KG1 (cell line): ENCODE data around the gene SLC4A2.

Experiments used
- DNase-seq: peaks from one replicate; lab custom pipeline; 2025; lab: John Stamatoyannopoulos, UW

SLC4A2 gene

DNA sequence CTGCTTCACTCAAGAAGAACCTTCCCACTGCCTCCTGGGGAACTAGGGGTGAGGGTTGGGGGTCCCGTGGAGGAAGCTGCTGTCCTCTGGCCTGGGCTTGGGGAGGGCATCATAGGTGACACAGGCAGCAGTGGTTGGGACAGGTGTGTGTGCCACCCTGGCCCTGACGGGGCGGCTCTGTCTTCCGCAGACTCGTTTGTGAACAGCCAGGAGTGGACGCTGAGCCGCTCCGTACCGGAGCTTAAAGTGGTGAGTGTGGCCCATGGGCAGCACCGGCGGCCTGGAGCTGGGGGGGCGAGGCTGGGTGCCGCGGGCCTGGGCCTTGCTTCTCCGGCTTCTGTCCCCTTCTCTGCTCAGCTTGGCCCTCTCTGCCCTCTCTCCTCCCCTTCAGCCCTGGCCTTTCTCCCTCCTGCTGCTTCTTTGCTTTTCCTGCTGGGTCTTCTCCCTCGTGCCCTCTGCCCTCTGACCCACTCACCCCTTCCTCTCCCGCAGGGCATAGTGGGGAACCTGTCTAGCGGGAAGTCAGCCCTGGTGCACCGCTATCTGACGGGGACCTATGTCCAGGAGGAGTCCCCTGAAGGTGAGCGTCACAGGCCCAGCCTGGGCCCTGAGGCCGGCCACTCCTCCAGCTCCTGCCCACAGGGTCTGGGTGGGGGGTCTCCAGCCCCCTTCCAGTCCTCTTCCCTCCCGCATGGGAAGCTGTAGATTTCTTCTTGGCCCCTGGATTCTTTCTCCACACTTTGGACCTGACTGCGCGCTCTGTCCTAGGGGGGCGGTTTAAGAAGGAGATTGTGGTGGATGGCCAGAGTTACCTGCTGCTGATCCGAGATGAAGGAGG lies 57.4 kb downstream of the SLC4A2 start:
- no peak for DNase-seq

DNA sequence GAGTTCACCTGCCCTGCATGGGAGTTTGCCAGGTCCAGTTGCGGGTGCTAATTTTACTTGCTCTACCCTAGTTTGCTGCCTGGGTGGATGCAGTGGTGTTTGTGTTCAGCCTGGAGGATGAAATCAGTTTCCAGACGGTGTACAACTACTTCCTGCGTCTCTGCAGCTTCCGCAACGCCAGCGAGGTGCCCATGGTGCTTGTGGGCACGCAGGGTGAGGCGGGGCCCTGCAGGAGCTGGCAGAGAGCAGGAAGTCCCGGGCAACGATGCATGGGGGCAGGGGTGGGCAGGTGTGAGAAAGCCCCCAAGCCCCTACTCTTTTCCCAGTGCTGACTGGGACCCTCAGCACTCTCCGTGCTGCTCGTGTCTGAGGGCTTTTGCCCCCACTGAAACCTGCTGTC lies 58.2 kb downstream of the SLC4A2 start:
- no peak for DNase-seq

GRCh38 chr7:151118108-151119054 lies 59.0 kb downstream of the SLC4A2 start:
- no peak for DNase-seq

DNA sequence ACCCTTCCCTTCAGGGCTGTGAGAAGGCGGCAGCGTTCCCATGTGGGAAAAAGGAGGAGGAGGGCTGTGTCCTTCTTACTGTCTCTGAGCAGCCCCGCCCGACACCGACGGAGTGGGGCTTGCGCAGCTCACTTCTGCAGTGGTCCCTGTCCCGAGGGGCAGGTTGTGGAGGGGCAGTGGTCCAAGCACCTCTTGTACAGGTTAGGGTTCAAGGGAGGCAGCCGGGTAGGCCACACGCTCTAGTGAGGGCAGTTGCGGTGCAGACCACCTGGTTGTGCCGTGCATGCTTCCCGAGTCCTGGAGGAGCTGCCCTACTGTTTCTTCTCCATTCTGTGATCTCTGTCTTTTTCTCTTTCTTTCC lies 59.6 kb downstream of the SLC4A2 start:
- DNase-seq: no peak

GRCh38 chr7:151119902-151120301 lies 60.5 kb downstream of the SLC4A2 start:
- DNase-seq: no peak

GRCh38 chr7:151120896-151121295 lies 61.5 kb downstream of the SLC4A2 start:
- DNase-seq: no peak

GRCh38 chr7:151121380-151122170 lies 62.2 kb downstream of the SLC4A2 start:
- DNase-seq: no peak

GRCh38 chr7:151122276-151122675 lies 62.9 kb downstream of the SLC4A2 start:
- no peak for DNase-seq

GRCh38 chr7:151122796-151123157 lies 63.4 kb downstream of the SLC4A2 start:
- no peak for DNase-seq

DNA sequence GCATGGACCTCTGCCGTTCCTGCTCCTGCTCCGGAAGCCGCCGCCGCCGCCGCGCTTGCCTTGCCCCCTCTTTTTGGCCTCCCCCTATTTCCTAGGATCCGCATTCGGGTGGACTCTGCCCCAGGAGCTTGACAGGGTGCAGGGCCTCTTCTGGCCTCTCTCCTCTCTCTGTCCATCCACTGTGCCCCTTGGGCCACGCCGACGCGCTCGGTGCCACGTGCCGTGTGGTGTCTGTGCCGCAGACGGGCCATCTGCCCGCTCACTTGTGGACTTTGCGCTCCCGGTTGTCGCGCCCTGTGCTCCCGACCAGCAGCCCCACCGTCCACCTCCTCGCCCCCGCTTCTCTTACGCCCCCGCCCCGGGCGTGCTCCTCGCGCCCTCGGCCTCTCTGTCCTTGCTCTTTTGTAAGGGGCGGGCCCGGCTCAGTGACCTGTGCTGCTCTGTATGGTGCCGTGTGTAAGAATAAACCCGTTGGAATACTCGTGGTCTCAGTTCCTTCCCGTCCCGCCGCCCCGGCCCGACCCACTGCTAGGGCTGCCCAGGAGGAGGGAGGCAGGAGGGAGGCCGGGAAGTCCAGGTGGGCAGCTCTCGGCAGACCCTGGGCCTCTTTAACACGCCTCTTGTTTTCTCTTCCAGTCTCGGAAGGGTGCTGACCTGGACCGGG lies 63.9 kb downstream of the SLC4A2 start:
- DNase-seq: no peak

DNA sequence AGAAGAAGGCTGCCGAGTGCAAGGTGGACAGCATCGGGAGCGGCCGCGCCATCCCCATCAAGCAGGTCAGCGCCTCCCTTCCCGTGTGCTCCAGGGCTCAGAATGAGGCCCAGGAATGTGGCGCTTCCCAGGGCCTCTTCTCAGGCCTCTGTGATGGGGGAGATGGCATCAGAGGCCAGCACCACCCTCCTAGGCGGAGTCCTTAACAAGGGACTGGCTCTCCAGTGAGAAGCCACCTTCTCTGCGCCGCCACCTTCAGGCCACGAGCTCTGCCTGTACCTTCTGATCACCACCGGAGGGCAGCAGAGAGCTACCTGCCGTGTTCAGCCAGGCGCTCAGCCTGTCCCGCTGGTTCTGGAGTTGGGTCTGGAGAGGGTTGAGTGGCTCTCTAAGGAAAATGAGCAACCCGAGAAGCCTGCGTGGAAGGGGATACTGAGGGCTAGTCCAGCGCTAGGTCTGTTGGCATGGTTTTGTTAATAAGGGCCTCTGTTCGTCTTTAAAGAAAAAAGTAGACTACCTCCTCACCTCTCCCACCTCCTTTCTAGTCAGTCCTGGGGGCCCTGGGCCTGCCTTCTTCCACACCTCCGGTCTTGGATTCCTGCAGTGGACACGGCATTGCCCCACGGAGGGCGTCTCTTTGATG lies 64.6 kb downstream of the SLC4A2 start:
- DNase-seq: peak; percentile 19

DNA sequence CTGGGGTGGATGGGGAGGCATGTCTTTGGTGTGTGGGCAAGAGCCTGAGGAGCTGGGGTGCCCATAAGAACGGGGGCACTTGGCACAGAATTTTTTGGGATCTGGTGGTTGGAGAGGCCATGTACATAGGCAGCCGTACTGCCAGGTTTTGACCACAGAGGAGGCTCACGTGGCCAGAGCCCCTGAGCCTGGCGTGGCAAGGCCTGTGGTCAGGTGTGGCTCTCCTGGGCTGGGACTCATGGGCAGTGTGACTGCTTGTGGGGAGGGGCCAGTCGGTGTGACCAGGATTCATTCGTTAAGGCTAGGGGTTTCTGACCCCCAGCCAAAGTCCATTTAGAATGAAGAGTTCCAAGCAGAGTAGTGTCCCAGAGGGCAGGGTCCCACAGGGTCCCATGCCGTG lies 65.1 kb downstream of the SLC4A2 start:
- DNase-seq: no peak

DNA sequence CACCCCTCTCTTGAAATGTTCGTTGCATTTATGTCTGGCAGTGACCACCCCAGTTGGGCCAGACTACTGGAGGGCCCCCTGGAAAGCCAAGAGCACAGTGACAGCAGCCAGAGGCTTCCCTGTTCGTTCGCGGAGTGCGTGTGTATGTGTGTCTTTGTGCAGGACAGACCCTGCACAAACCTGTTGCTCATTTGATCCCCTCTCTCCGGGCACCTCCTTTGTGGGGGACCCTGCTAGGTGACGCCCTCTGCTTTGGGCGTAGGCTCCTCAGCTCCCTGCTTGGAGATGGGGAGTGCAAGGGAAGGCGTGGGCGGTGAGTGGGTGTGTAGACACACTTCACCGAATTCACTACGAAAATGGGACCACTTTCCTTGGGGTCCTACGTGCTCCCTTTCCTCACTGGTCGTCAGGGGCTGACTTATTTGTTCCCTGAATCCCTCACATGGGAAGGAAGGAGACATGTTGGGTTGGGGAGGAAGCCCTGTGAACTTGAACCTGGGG lies 65.6 kb downstream of the SLC4A2 start:
- no peak for DNase-seq

- DNase-seq: no peak
Measured at GRCh38 chr7:151125470-151125845, 66.1 kb downstream of the SLC4A2 start.

DNA sequence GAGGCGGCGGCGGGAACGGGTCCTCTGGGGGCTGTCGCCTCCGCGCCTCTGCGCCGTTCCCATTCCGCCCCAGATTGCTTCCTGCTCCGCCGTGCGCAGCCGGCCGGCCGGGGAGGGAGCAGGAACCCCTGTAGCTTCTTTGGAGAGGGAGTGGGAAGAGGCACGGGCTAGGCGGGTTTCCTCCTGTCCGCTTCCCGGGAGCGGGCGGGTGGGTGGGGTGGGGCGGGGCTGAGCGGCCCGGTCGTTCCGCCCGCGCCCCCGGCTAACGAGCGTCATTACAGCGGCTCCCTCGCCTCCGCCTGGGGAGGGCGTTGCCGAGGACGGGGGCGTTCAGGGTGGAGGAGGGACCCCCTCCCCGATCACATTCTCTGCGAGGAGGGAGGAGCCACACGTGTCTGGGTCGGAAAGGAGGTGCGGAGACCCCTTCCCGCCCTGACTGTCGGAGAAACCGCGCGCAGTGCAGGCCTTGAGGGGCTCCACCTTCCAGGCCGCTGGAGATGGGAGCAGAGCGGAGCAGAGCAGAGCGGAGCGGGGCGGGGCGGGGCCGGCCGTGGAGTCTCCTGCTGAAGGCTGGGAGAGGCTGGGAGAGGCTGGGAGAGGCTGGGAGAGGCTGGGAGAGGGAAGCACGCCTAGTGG lies 66.6 kb downstream of the SLC4A2 start:
- no peak for DNase-seq
